ENCODE data around the gene E2F4.

Gene E2F4

DNA sequence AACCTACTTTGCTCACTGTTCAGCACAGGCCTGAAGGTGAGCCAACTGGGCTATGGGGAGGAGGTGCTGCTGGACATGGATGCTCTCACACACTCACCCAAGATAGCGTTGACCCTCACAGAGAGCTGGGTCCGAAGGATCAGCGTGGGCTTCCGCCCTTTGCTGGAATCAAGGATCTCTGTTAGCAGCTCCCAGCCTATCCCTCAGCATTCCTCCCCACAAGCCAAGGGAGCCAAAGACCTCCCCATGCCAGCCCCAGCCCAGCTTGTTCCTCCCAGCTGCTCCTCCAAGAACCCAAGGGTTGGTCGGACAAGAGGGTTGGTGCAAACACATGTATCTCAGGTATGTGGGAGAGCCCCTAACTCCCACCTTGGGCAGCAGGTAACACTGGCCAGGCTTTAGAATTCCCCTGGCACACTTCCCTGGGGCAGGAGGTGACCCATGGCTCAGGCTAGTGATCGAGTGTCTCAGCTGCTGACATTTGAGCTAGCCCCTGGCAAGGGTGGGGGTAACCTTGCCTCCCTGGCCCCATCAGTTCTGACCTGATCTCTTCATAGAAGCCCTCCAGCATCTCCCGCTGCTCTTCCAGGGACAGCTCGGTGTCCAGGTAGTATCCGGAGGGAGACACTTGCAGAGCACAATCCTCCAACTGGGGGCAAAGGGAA lies 47.0 kb downstream of the E2F4 start:
- no peak for DNase-seq

DNA sequence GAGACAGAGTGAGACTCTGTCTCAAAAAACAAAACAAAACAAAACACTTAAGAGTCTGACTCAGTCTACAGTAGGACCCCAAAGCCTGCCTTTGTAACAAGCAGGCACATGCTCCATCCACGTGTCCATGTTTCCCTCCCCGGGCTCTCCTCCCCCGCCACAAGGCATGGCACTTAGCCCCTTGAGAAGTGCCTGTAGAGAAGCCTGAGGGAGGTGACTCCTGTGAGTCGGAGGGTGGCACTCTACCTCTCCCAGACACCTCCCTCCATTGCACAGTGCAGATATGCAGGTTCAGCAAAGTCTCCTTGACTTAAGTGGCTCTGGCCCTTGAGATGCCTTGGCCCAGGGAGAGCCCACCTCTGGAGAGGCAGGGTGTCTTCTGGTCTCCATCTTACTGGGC lies 48.6 kb downstream of the E2F4 start:
- DNase-seq: no peak

DNA sequence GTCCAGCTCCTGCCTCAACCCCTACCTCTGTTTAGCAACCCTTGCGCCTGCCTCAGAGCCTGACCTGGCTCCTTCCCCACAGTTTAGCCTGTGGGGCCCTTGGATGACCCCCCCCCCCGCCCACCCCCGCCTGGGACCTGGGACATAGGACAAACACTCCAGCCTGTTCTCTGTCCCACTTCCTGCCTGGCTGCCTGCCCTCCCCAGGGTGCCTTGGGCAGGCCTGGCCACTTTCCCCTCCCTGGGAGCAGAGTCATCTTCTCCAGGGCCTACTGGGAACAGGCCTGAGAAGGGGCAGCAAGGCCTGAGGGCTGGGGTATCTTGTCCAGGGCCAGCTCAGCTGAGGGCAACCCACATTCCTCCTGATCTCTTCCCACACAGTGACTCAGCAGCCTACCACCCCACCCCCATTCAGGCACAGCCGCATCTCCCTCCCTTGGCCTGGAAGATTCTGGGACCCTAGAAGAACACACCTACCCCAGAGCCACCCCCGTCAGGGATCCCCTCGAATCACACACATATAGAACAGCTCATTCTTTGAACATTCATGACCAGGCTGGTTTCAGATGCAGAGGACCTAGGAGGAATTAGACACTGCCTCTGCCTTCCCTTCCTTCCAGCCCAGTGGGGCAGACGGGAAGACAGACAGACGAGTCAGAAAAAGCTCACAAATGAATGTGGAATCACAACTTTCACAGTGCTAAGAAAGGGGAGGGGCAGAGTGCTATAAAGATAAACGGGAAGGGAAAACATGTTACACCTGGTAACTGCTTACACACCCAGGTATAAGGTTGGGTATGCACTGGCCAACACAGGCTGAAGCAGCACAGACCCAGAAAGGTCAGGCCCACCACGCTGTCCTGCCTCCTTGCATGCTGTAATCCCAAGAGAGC lies 49.3 kb downstream of the E2F4 start:
- DNase-seq: no peak

DNA sequence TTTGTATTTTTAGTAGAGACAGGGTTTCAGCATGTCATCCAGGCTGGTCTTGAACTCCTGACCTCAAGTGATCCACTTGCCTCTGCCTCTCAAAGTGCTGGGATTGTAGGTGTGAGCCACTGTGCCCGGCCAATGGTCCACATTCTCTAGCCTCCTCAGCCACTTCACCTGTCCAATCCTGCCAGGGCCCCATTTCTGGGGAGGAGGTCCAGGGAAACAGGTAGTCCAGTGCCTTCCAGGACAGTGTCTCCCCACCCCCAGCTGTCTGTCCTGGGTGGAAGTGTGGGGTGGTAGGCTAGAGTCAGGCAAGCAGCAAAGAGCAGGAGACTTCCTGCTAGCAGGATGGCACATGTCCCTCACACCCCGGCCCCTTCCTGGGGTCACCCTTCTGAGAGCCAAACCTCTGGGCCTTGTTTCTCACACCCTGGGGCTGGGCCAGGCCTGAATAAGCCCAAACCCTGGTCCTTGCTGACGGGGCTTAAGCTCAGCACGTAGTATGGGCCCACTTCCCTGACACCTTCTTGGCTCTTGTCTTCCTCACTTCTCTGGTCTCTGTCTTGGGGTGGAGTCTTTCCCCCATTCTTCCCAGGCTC lies 50.3 kb downstream of the E2F4 start:
- no peak for DNase-seq

DNA sequence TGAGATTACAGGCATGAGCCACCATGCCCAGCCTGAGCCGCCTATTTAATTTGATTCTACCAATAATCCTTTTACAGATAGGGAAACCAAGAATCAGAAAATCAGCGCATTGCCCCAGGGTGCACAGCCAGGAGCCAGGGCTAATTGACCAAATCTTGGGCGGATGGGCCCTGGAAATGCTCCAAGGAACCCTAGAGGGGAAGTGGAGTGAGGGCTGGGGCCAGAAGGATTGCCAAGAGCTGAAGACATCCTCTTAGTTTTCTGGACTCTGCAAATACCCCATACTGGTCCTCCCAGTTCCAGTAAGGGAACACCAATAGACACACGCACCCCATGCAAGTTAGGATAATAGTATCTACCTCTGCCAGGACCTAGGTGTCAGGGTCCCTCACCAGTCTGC lies 51.5 kb downstream of the E2F4 start:
- DNase-seq: no peak

DNA sequence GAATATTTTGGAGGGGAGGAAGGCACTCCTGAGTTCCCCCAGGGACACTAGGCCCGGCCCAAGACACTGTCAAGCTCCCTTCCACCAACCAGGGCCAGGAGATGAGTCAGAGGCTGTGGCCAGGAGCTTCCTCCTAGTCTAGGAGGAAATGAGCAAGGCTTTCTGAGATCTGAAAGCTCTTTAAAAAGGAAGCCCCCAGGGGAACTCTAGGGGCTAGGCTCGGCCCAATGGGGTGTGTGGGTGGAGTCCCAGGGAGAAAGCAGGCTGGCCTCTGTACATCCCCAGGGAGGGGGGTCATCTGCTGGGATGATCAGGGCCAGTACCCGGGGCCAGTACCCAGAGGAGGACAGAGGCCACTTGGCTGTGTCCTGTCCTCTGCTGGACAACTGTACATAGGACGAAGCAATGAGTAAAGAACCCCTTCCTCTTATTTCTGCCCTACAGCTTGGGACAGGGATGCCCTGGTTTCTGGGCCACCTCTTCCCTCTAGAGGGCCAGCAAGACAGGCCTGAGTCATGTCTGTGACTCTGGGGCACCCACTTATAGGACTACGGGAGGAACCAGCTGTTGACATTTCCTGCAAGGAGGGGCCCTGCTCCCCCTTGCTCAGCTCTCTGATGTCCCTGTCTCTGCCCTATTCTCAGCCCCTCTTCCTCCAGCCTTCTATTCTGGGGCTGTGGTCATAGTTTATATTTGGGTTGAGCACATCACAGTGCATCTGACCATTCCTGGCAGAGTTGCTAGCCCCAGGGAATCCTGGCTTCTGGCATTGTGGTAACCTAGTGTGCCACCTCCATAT lies 52.6 kb downstream of the E2F4 start:
- no peak for DNase-seq

DNA sequence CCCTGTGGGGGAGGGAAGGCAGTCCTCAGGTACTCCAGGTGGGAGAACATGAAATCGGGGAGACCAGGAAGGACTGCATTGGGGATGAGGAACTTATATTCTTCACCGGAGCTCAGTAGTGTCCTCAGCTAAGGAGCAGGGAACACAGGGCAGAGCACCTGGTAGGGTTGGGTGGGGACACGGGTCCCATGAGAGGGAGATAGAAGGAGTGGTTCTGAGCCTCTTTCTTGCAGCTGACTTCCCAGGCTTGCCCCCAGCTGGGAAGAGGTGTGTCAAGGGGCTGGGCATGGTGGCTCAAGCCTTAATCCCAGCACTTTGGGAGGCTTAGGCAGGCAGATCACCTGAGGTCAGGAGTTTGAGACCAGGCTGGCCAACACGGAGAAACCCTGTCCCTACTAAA lies 53.2 kb downstream of the E2F4 start:
- DNase-seq: no peak

DNA sequence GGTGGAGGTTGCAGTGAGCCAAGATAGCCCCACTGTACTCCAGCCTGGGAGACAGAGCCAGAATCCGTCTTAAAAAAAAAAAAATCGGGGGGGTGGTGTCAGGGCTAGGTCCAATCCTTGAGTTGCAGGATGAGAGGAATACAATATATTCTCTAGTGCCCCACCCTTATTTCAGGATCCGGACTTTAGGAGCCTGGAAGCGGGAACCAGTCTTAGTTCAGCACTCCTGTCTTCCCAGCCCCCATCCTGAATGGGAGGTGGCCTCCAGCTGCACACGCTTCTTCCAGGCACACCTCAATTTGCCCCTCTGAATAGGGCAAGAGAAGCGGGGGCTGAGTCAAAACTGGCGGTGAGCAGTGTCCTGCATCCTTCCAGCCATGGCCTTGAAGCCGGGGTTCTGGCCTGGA lies 53.7 kb downstream of the E2F4 start:
- DNase-seq: no peak

DNA sequence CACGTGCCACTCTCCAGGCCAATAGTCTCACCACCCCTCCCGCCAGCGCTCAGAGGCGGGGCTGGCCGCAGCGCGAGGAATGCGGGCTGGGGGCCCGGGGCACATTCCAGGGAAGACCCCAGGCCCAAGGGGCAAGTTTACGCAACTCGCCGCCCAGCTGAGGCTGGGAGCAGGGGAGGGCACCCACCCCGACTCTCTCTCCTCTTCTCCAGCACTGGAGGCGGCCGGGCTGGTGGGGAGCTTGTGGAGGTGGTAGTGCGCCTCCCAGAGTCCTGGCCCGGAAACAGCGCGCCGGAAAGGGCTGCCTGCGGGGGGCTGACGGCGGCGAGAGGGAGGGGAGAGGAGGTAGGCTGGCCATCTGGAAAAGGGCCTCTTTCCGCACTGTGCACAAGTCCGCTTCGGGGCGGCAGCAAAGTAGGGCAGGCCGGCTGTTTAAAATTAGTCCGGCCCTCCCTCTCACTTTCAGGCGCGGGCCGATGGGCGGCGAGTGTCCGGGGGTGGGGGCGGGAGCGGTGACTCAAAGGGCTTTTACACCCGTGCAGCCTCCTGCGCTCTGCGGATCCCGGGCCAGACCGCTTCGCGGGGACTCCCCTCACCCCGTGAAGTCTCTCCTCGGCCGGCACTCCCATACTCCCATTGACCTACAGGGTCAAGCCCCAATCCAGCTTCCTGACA lies 54.3 kb downstream of the E2F4 start:
- no peak for DNase-seq

DNA sequence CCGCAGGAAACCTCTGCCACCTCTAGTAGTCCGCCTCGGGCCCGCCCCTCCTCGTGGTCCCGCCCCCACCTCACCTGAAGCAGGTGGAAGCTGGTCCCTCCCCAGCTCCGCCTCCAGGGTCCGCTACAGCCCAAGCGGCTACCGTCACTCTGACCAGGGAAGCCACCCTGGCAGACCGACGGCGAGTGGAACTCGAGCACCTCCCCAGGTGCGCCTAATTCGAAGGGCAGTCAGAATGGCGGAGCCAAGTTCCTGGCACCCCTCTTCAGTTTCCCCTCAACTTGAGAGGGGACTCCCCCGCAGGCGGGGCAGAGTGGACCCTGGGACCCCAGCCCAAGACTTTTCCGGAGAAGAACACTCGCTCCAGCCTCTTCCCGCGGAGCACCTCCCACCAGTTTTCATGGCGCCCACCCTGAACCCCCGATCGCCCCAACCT lies 54.8 kb downstream of the E2F4 start:
- DNase-seq: peak; percentile 59

DNA sequence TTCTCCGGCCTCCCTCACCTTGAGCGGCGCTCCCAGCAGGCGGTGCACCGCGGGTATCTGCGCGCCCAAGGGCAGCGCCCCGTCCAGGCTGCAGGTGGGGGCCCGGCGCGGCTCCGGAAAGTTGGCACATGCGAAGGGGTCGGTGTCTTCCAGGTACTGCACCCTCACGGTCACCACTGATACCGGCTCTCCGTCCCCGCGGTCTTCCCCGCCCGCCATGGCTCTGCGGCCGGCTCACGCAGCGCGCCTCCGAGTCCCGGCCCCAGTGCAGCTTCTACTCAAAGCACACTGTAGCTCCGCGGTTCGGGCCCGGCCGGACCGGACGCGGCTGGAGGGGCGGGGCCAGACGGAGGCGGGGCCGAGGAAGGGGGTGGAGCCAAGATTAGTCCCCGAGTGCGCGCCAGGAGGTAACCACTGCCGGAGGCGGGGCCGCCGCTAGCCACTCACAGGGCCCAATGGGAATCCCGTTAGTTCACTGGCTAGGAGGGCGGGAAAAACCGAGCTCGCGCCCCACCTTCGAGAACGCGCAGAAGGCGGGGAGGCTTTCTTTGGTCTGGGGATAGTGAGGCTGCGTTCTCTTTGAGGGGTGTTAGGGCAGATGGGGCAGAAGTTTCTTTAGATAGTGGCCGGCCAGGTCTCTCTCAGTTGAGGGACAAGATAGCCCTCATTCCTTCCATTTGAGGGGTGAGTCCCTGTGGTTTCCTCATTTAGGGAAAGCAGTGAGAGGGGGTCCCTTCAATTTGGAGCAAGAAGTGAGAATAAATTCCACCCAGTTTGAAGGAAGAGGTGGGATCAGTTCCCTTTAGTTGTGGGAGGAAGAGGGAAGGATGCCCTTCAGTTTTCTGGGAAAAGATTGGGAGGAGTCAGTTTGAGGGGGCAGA lies 55.5 kb downstream of the E2F4 start, which contains the start of gene FHOD1:
FHOD1 (minus strand) TSS at position 290 of the 881 bp plus-strand sequence; CDS start at position 219, 71 bp downstream.
- peak; percentile 77 for DNase-seq

DNA sequence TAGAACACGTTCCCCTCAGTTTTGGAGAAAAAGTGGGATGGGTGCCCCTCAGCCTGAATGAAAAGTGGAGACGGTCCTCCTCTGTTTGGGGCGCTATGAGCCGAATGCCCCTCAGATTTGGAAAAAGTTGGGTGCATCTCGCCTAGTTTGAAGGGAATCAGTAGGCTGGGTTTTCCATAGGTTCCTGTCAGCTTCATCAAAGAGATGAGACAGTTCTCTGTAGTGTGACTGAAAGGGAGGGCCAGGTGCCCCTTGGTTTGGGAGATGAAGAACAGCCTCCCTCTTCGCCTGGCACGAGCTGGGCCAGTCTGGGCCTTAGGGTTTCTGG lies 56.1 kb downstream of the E2F4 start:
- no peak for DNase-seq
